Endothelial cell of umbilical vein (primary cell): Measurements from ENCODE around the gene LRRC72. TPM values are rescaled to one million over a fixed set of nuclear protein-coding genes. Genes with fewer than 3 reads are reported as not detected.

Experiments
- BruUV-seq: library from RNA; stranded (reverse); fragments of 400-500 nt; replicated peaks from 2 replicates; lab custom pipeline; 2021; lab: Mats Ljungman, UMichigan
- CTCF ChIA-PET: fragments of 300-600, 350-600 bp; sonication (Branson Sonifier 250); formaldehyde crosslinking; loops from one replicate; lab custom pipeline; 2021; ENCODE audit warnings: antibody characterized with exemption, inconsistent platforms; lab: Charles Lee
- POLR2A ChIA-PET: fragments of 300-600, 350-600 bp; sonication (Branson Sonifier 250); formaldehyde crosslinking; loops from one replicate; lab custom pipeline; 2021; ENCODE audit warnings: antibody characterized with exemption, inconsistent platforms; lab: Charles Lee
- DNase-seq: peaks from one replicate; pipeline ENCODE4 v3.0.0-alpha.2; 2011; ENCODE audit warnings: low read depth, low spot score
- FAIRE-seq: peaks from 2 replicates; lab custom pipeline; 2011; peaks lifted over from hg19 to GRCh38; lab: Jason Lieb, UNC
- H2AFZ ChIP-seq: 2 replicates; pipeline ENCODE4 v1.6.0; 2012; ENCODE audit warnings: low read depth, low read length, control low read depth, inconsistent platforms
- H3K27ac ChIP-seq: 2 replicates; pipeline ENCODE4 v1.5.1; 2011; ENCODE audit warnings: low read depth, mild to moderate bottlenecking, control low read depth, low read length, moderate library complexity; ENCODE audit not compliant: insufficient read depth
- H3K27me3 ChIP-seq, 2 experiments: 2 replicates each; pipeline versions ENCODE4 v1.6.0 to v1.6.1; 2011; ENCODE audit warnings: low read length in 2 of 2, mixed read lengths in 1 of 2; ENCODE audit not compliant: control insufficient read depth in 2 of 2, insufficient read depth in 2 of 2
- H3K36me3 ChIP-seq, 2 experiments: 2 replicates in 1 of 2; 3 replicates in 1 of 2; pipeline ENCODE4 v1.5.1; 2011; ENCODE audit warnings: low read length in 2 of 2, mild to moderate bottlenecking in 1 of 2, moderate library complexity in 1 of 2; ENCODE audit not compliant: control insufficient read depth in 2 of 2, insufficient read depth in 2 of 2; ENCODE audit errors: extremely low read depth in 1 of 2
- H3K4me1 ChIP-seq: 3 replicates; pipeline ENCODE4 v1.5.1; 2011; ENCODE audit warnings: mild to moderate bottlenecking, low read length; ENCODE audit not compliant: control insufficient read depth, insufficient read depth; ENCODE audit errors: extremely low read depth
- H3K4me2 ChIP-seq: 2 replicates; pipeline ENCODE4 v1.6.1; 2011; ENCODE audit warnings: low read length, control low read depth, mixed read lengths; ENCODE audit not compliant: insufficient read depth
- H3K4me3 ChIP-seq, 3 experiments: fragments of 200-600 bp in 1 of 3; sonication (generic), shearing (Covaris generic) in 1 of 3; replicated peaks in 1 of 3; 2 replicates each; pipeline ENCODE4 v1.5.1; 2011 to 2016; ENCODE audit warnings: control low read depth in 3 of 3, low read length in 3 of 3, mild to moderate bottlenecking in 2 of 3, inconsistent platforms in 1 of 3, low read depth in 1 of 3, moderate library complexity in 1 of 3; ENCODE audit not compliant: insufficient read depth in 1 of 3
- H3K79me2 ChIP-seq: 2 replicates; pipeline ENCODE4 v1.6.0; 2012; ENCODE audit warnings: low read length, inconsistent platforms; ENCODE audit not compliant: control insufficient read depth, insufficient read depth
- H3K9ac ChIP-seq: replicated peaks from 2 replicates; pipeline ENCODE3; 2011; ENCODE audit warnings: low read length, control low read depth; ENCODE audit not compliant: insufficient read depth; ENCODE audit errors: extremely low read depth
- H3K9me1 ChIP-seq: replicated peaks from 3 replicates; pipeline ENCODE4 v1.6.0; 2011; ENCODE audit warnings: mild to moderate bottlenecking, low read length; ENCODE audit not compliant: control insufficient read depth, insufficient read depth; ENCODE audit errors: extremely low read depth
- H3K9me3 ChIP-seq: replicated peaks from 2 replicates; pipeline ENCODE4 v1.5.1; 2012; ENCODE audit warnings: low read length, inconsistent platforms; ENCODE audit not compliant: control insufficient read depth, insufficient read depth
- H4K20me1 ChIP-seq: replicated peaks from 2 replicates; pipeline ENCODE3; 2011; ENCODE audit warnings: mild to moderate bottlenecking, low read length; ENCODE audit not compliant: control insufficient read depth, insufficient read depth; ENCODE audit errors: extremely low read depth
- EZH2 ChIP-seq: IDR thresholded peaks from 2 replicates; pipeline ENCODE4 v1.6.1; 2012; ENCODE audit warnings: borderline replicate concordance, low read depth, mild to moderate bottlenecking, moderate library complexity, low read length, inconsistent platforms; ENCODE audit not compliant: severe bottlenecking
- FOS ChIP-seq: IDR thresholded peaks from 2 replicates; pipeline ENCODE4 v1.6.1; 2011; ENCODE audit warnings: mild to moderate bottlenecking, low read length, moderate library complexity, borderline replicate concordance; ENCODE audit not compliant: insufficient read depth
- GATA2 ChIP-seq: IDR thresholded peaks from 2 replicates; pipeline ENCODE4 v1.7.0; 2011; ENCODE audit warnings: low read depth, mild to moderate bottlenecking, moderate library complexity, mixed read lengths, low read length; ENCODE audit not compliant: insufficient read length, insufficient read depth
- JUN ChIP-seq: IDR thresholded peaks from 2 replicates; pipeline ENCODE4 v1.6.1; 2011; ENCODE audit warnings: borderline replicate concordance, low read depth; ENCODE audit not compliant: insufficient read length, insufficient read depth
- MAX ChIP-seq: IDR thresholded peaks from 2 replicates; pipeline ENCODE4 v1.6.1; 2011; ENCODE audit not compliant: insufficient read depth, insufficient read length
- MYC ChIP-seq: IDR thresholded peaks from one replicate; pipeline ENCODE4 v1.6.1; 2011; ENCODE audit warnings: mild to moderate bottlenecking, low read depth, low read length
- POLR2AphosphoS5 ChIP-seq: IDR thresholded peaks from 2 replicates; pipeline ENCODE4 v1.6.1; 2012; ENCODE audit warnings: low read depth, mild to moderate bottlenecking, control low read depth, low read length, moderate library complexity; ENCODE audit not compliant: insufficient read depth
- dilution Hi-C: fragments of 300-500 bp; cut with MboI; formaldehyde crosslinking; loops from one replicate; pipeline ENCODE4 v1.15.0; 2019; ENCODE audit warnings: low sequenced_read_pairs; ENCODE audit not compliant: extremely low pct_ligation_motif_present
- intact Hi-C: fragments of 100-400 bp; cut with micrococcal nuclease; formaldehyde crosslinking; loops from one replicate; pipeline ENCODE4 v1.10.0; 2022
- polyA plus RNA-seq, 4 experiments: library from polyadenylated mRNA; depleted of rRNA in 3 of 4; stranded (reverse) in 3 of 4; unstranded in 1 of 4; fragments of >200 nt; gene quantifications; 2 replicates each; pipeline versions ENCODE4 v1.2.1 to v1.2.3, GENCODE V29; 2011 to 2012; ENCODE audit warnings: missing spikeins in 1 of 4
- total RNA-seq: library from RNA; stranded (reverse); gene quantifications from 2 replicates; pipeline ENCODE4 v1.2.3, GENCODE V29; 2021

LRRC72 gene
- total and polyA plus RNA-seq, 2 donors (not counting 3 experiments of a cell fraction or from before 2014, with no cell fraction given) = not detected

GRCh38 chr7:16528520-16528919 is 1.9 kb downstream of the LRRC72 start:
- H2AFZ ChIP-seq = peak overlapping the region; percentile 34
- no peaks in the 10 kb centered on the region for H3K9me3 ChIP-seq
- no peaks in the 10 kb centered on the region for H3K9me1 ChIP-seq
- H3K4me2 ChIP-seq = no peak overlapping the region
- FAIRE-seq (no peak), DNase-seq (peak; percentile 38)
- ChIA-PET POLR2A (no interaction called here), CTCF (no interaction called here)
- H3K9ac ChIP-seq = no peak overlapping the region
- dilution Hi-C loops = no loop called here
- no peaks in the 10 kb centered on the region for H3K36me3 ChIP-seq
- H3K4me1 ChIP-seq = peaks cover 2% of the 10 kb centered on the region
- no peak for TF ChIP-seq POLR2AphosphoS5
- peak; percentile 35 for TF ChIP-seq FOS
- no peak for TF ChIP-seq GATA2
- no peak for TF ChIP-seq EZH2
- no peak for TF ChIP-seq MYC
- no peaks in the 10 kb centered on the region for H3K27me3 ChIP-seq
- intact Hi-C loops = no loop called here
- no peaks in the 10 kb centered on the region for H3K79me2 ChIP-seq
- BruUV-seq = no TSS peak
- H3K27ac ChIP-seq = no peak overlapping the region
- H3K4me3 ChIP-seq = no peak overlapping the region
- no peaks in the 10 kb centered on the region for H4K20me1 ChIP-seq

- Histone ChIP-seq H3K36me3 (no peaks in the 10 kb centered on the region), H3K9ac (no peak overlapping the region), H3K27me3 (no peaks in the 10 kb centered on the region), H3K9me3 (no peaks in the 10 kb centered on the region), H3K4me2 (no peak overlapping the region), H2AFZ (no peak overlapping the region), H4K20me1 (no peaks in the 10 kb centered on the region), H3K27ac (no peak overlapping the region), H3K79me2 (no peaks in the 10 kb centered on the region), H3K4me3 (no peak overlapping the region), H3K9me1 (no peaks in the 10 kb centered on the region), H3K4me1 (peaks cover 2% of the 10 kb centered on the region)
- no peak for FAIRE-seq
- dilution Hi-C loops = no loop called here
- no peak for DNase-seq
- BruUV-seq = no TSS peak
- intact Hi-C loops = no loop called here
- POLR2A ChIA-PET = no interaction called here
- TF ChIP-seq MAX (no peak), JUN (no peak)
- CTCF ChIA-PET = no interaction called here
Measured at GRCh38 chr7:16529697-16530096, 3.1 kb downstream of the LRRC72 start.
